Adrenal gland (tissue), 12 donors: ENCODE measurements around the gene CPXM1. TPM values are rescaled to one million over a fixed set of nuclear protein-coding genes. Genes with fewer than 3 reads are reported as not detected.
"Not testable (repeated sequence)": the region's sequence is repeated elsewhere in the genome, so short reads cannot be mapped to it uniquely, and the experiment has no call there.

Source experiments
- DNase-seq, 7 donors: peaks; one replicate each; pipeline ENCODE4 v3.0.0-alpha.2; 2019 to 2020
- H3K27ac ChIP-seq, 5 donors: fragments of 200-600 bp; sonication (generic) in 4 of 5; 1 replicate in 3 of 5; 2 replicates in 2 of 5; pipeline versions ENCODE4 v1.5.1 to v1.8.0; 2016 to 2020; ENCODE audit warnings: mild to moderate bottlenecking in 1 of 5
- H3K27me3 ChIP-seq: fragments of 200-600 bp; 2 replicates; pipeline ENCODE4 v1.8.0; 2021
- H3K36me3 ChIP-seq, 2 donors: fragments of 200-600 bp; replicated peaks in 1 of 2; 1 replicate in 1 of 2; 2 replicates in 1 of 2; pipeline versions ENCODE4 v1.5.1 to v1.8.0; 2018 to 2022
- H3K4me1 ChIP-seq, 2 donors: fragments of 200-600 bp; replicated peaks in 1 of 2; 1 replicate in 1 of 2; 2 replicates in 1 of 2; pipeline versions ENCODE4 v1.5.1 to v1.8.0; 2018 to 2021
- H3K4me3 ChIP-seq, 4 donors: fragments of 200-600 bp; sonication (generic) in 3 of 4; one replicate each; pipeline ENCODE4 v1.5.1; 2016 to 2018
- H3K9me3 ChIP-seq, 3 donors: fragments of 200-600 bp; sonication (generic) in 1 of 3; replicated peaks in 1 of 3; 1 replicate in 2 of 3; 2 replicates in 1 of 3; pipeline versions ENCODE4 v1.5.1 to v1.8.0; 2016 to 2021
- CTCF ChIP-seq, 6 experiments: fragments of 450-650 bp in 4 of 6; fragments of 200-600 bp in 2 of 6; sonication (generic) in 1 of 6; IDR thresholded peaks; 1 replicate in 5 of 6; 2 replicates in 1 of 6; pipeline versions ENCODE4 v1.5.1 to v1.8.0; 2016 to 2021; ENCODE audit warnings: antibody characterized with exemption in 6 of 6, mild to moderate bottlenecking in 2 of 6, moderate library complexity in 1 of 6
- POLR2A ChIP-seq, 2 donors: fragments of 450-650 bp; IDR thresholded peaks; one replicate each; pipeline ENCODE4 v1.6.1; 2017; ENCODE audit warnings: antibody characterized with exemption in 2 of 2, mild to moderate bottlenecking in 2 of 2, moderate library complexity in 1 of 2
- WGBS, 4 donors: extraction: QIAGEN DNeasy Blood & Tissue Kit in 2 of 4; methylation state at CpG; one replicate each; pipeline versions ENCODE4 v1.1.5 to v1.1.7; 2013 to 2017; 5-methylcytosine and 5-hydroxymethylcytosine counted together
- intact Hi-C, 2 donors: fragments of 100-400 bp; cut with DNase I; formaldehyde crosslinking; loops; one replicate each; pipeline versions ENCODE4 v1.14.1 to v1.15.0; 2022 to 2023
- polyA plus RNA-seq, 3 donors: library from polyadenylated mRNA; stranded (reverse); fragments of 200-250 nt in 2 of 3; fragments of 350-450 nt in 1 of 3; fragmentation: Illumina TruSeq in 1 of 3; extraction: RNeasy Lipid Tissue Mini Kit (QIAGEN cat#74804) in 1 of 3; gene quantifications; one replicate each; pipeline ENCODE4 v1.2.3, GENCODE V29; 2013 to 2014
- total RNA-seq, 9 donors: library from RNA; depleted of rRNA in 4 of 9; stranded (reverse); fragments of >200 nt in 4 of 9; fragments of 120-200 nt in 1 of 9; fragmentation: NEBNext Ultra II Directional in 1 of 9; extraction: Animal tissue kit (Norgen Biotek cat#: 25700) in 1 of 9; gene quantifications; one replicate each; pipeline versions ENCODE4 v1.1.0 to v1.2.4, GENCODE V29; 2013 to 2023
- donor health status: healthy with polysubstance abuse.
- donor health status: Bipolar disorder and iron deficiency.
- donor health status: DM: yes; HTN: yes; CAD: no.
- donor health status: DM: no; HTN: no; CAD: no.
- donor health status: DM: no; HTN: no; CAD: no.
- donor health status: DM: yes; HTN: yes; CAD: no.

Gene CPXM1
- total and polyA plus RNA-seq, 12 donors, result 2.5 to 21.8 (median 11.2) TPM

GRCh38 chr20:2773812-2774211 lies 26.6 kb downstream of the CPXM1 start:
- 68 to 86% (median 85%) methylated on average over 9 of the region's 9 CpGs for WGBS, 4 donors
- TF ChIP-seq POLR2A (IDR thresholded peaks at IDR 0.05) (no peak), CTCF (IDR thresholded peaks at IDR 0.05) (no peak)
- peaks cover 4% of the 10 kb centered on the region for H3K27me3 ChIP-seq
- H3K9me3 ChIP-seq, result peaks cover 0 to 6% (median 0%) of the 10 kb centered on the region in 3 donors
- no peak overlapping the region for H3K4me3 ChIP-seq
- H3K36me3 ChIP-seq, result no peaks in the 10 kb centered on the region
- no peak for DNase-seq
- intact Hi-C loops, result no loop called here
- H3K27ac ChIP-seq, result no peak overlapping the region
- no peaks in the 10 kb centered on the region for H3K4me1 ChIP-seq

- 52 to 58% (median 55%) methylated on average over 6 to 12 of the region's 12 CpGs for WGBS, 4 donors
- no peak for DNase-seq
- Histone ChIP-seq H3K27ac (no peak overlapping the region), H3K36me3 (no peaks in the 10 kb centered on the region), H3K4me1 (no peaks in the 10 kb centered on the region), H3K4me3 (no peak overlapping the region), H3K9me3 (peaks cover 0 to 6% (median 0%) of the 10 kb centered on the region in 3 donors), H3K27me3 (peaks cover 11% of the 10 kb centered on the region)
- intact Hi-C loops, result no loop called here
- TF ChIP-seq CTCF (IDR thresholded peaks at IDR 0.05) (no peak), POLR2A (IDR thresholded peaks at IDR 0.05) (no peak)
Observed at GRCh38 chr20:2771631-2772080, 28.8 kb downstream of the CPXM1 start.

- H3K27me3 ChIP-seq, result peaks cover 12% of the 10 kb centered on the region
- H3K27ac ChIP-seq, H3K36me3 ChIP-seq, H3K4me3 ChIP-seq, intact Hi-C loops, H3K4me1 ChIP-seq, DNase-seq, H3K9me3 ChIP-seq: not testable (repeated sequence)
- 85 to 93% (median 89%) methylated on average over 11 to 12 of the region's 12 CpGs for WGBS, 4 donors
Observed at GRCh38 chr20:2770091-2770490, 30.3 kb downstream of the CPXM1 start.

- WGBS, 4 donors, result 72 to 87% (median 76%) methylated on average over 4 to 5 of the region's 5 CpGs
- Histone ChIP-seq H3K4me1 (no peaks in the 10 kb centered on the region), H3K36me3 (no peaks in the 10 kb centered on the region), H3K27me3 (peaks cover 19% of the 10 kb centered on the region), H3K27ac (no peak overlapping the region), H3K4me3 (no peak overlapping the region), H3K9me3 (no peaks in the 10 kb centered on the region)
- TF ChIP-seq POLR2A (IDR thresholded peaks at IDR 0.05), result no peak
- TF ChIP-seq CTCF (IDR thresholded peaks at IDR 0.05), result no peak
- intact Hi-C loops, result no loop called here
- DNase-seq, result no peak
Observed at GRCh38 chr20:2768632-2769015, 31.8 kb downstream of the CPXM1 start.
